Kidney (tissue), 14 donors: ENCODE results near the gene FGF12. TPM values are rescaled to one million over a fixed set of nuclear protein-coding genes. Genes with fewer than 3 reads are reported as not detected.

Source experiments
- DNase-seq, 5 donors: peaks; one replicate each; pipeline ENCODE4 v3.0.0-alpha.2; 2013 to 2020
- FAIRE-seq: peaks from 2 replicates; lab custom pipeline; 2012; peaks lifted over from hg19 to GRCh38; lab: Jason Lieb, UNC
- H3K27ac ChIP-seq, 2 donors: one replicate each; pipeline ENCODE4 v1.7.0; 2013; ENCODE audit warnings: low read depth in 2 of 2, low read length in 2 of 2, inconsistent platforms in 1 of 2
- H3K27me3 ChIP-seq: one replicate; pipeline ENCODE4 v1.7.1; 2013; ENCODE audit warnings: low read length, inconsistent platforms; ENCODE audit not compliant: control insufficient read depth, insufficient read depth
- H3K36me3 ChIP-seq, 3 donors: one replicate each; pipeline versions ENCODE4 v1.7.0 to v1.7.1; 2013; ENCODE audit warnings: low read length in 3 of 3, control low read depth in 1 of 3, inconsistent platforms in 1 of 3; ENCODE audit not compliant: insufficient read depth in 3 of 3, control insufficient read depth in 2 of 3
- H3K4me1 ChIP-seq, 3 donors: one replicate each; pipeline versions ENCODE4 v1.7.0 to v1.7.1; 2013; ENCODE audit warnings: low read length in 3 of 3, inconsistent platforms in 1 of 3, low read depth in 1 of 3; ENCODE audit not compliant: control insufficient read depth in 2 of 3, insufficient read depth in 2 of 3
- H3K4me3 ChIP-seq, 3 donors: one replicate each; pipeline versions ENCODE4 v1.7.0 to v1.8.1; 2013; ENCODE audit warnings: low read length in 3 of 3, control low read depth in 1 of 3, inconsistent platforms in 1 of 3
- H3K9ac ChIP-seq, 3 donors: one replicate each; pipeline versions ENCODE4 v1.7.0 to v1.7.1; 2013; ENCODE audit warnings: low read length in 3 of 3, control low read depth in 1 of 3, inconsistent platforms in 1 of 3
- H3K9me3 ChIP-seq, 3 donors: one replicate each; pipeline versions ENCODE4 v1.7.0 to v1.7.1; 2013; ENCODE audit warnings: low read length in 3 of 3, control low read depth in 1 of 3, inconsistent platforms in 1 of 3; ENCODE audit not compliant: control insufficient read depth in 2 of 3, insufficient read depth in 1 of 3
- CTCF ChIP-seq: IDR thresholded peaks from 3 replicates; pipeline ENCODE4 v1.5.1; 2012; ENCODE audit warnings: mild to moderate bottlenecking, moderate library complexity, borderline replicate concordance; ENCODE audit not compliant: insufficient read depth; ENCODE audit errors: extremely low read depth
- intact Hi-C: fragments of 100-400 bp; cut with DNase I; formaldehyde crosslinking; loops from one replicate; pipeline ENCODE4 v1.11.1; 2022
- polyA plus RNA-seq: library from polyadenylated mRNA; stranded (reverse); fragments of 350-450 nt; fragmentation: Illumina TruSeq; extraction: RNeasy Lipid Tissue Mini Kit (QIAGEN cat#74804); gene quantifications from one replicate; pipeline ENCODE4 v1.2.3, GENCODE V29; 2014; ENCODE audit warnings: low read depth, low replicate concordance; ENCODE audit not compliant: insufficient read depth
- total RNA-seq: library from RNA; stranded (reverse); fragmentation: NEBNext Ultra II Directional; extraction: Animal tissue kit (Norgen Biotek cat#: 25700); gene quantifications from one replicate; pipeline ENCODE4 v1.2.1, GENCODE V29; 2021
- donor health status: control.
- donor health status: control.
- donor health status: control.
- donor health status: control.
- donor health status: control.
- donor health status: DM: yes; HTN: yes; CAD: no.
- donor health status: Normal renal cell carcinoma (clear cell type).

Gene FGF12
- total and polyA plus RNA-seq, 2 donors from 2014 or later: 1.8 to 3.7 TPM

- no peak for TF ChIP-seq CTCF
- H3K9me3 ChIP-seq: no peaks in the 10 kb centered on the region
- H3K27ac ChIP-seq: no peak overlapping the region
- no peak for FAIRE-seq
- no peak overlapping the region for H3K9ac ChIP-seq
- no peaks in the 10 kb centered on the region for H3K36me3 ChIP-seq
- H3K27me3 ChIP-seq: no peaks in the 10 kb centered on the region
- no peak overlapping the region for H3K4me3 ChIP-seq
- intact Hi-C loops: no loop called here
- peak in 2 of 5 donors; percentile 59 to 71 for DNase-seq
- H3K4me1 ChIP-seq: no peaks in the 10 kb centered on the region
Observed at GRCh38 chr3:192161661-192162060, 565.7 kb downstream of the FGF12 start.

DNA sequence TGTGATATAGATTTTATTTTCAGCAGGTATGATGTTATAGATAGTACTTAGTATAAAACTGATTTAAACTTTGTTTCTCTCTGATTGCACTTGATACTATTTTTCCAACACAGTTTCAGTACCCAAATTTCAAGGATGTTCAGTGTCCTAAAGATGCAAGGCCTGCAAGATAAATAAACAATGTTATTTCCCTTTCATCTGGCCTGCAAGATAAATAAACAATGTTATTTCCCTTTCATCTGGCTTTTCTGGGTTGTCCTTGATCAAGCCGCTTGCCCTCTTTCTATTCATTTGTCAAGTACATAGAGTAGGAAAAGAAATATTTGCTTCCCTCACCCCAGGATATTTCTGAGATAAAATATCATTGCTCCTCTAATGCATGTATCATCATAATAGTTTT lies 571.0 kb downstream of the FGF12 start:
- Histone ChIP-seq H3K27ac (no peak overlapping the region), H3K9ac (no peak overlapping the region), H3K36me3 (no peaks in the 10 kb centered on the region), H3K4me3 (no peak overlapping the region), H3K4me1 (no peaks in the 10 kb centered on the region), H3K9me3 (no peaks in the 10 kb centered on the region), H3K27me3 (no peaks in the 10 kb centered on the region)
- TF ChIP-seq CTCF: no peak
- DNase-seq (no peak), FAIRE-seq (no peak)
- intact Hi-C loops: no loop called here

- peak overlapping the region in 2 of 3 donors; percentile 38 to 41 for H3K4me3 ChIP-seq
- no peak for TF ChIP-seq CTCF
- H3K27me3 ChIP-seq: no peaks in the 10 kb centered on the region
- no peak for DNase-seq
- H3K4me1 ChIP-seq: no peaks in the 10 kb centered on the region
- H3K36me3 ChIP-seq: no peaks in the 10 kb centered on the region
- no peak for FAIRE-seq
- intact Hi-C loops: no loop called here
- no peak overlapping the region for H3K9ac ChIP-seq
- H3K27ac ChIP-seq: no peak overlapping the region
- no peaks in the 10 kb centered on the region for H3K9me3 ChIP-seq
Observed at GRCh38 chr3:192155194-192155593, 572.1 kb downstream of the FGF12 start.

- Histone ChIP-seq H3K27me3 (no peaks in the 10 kb centered on the region), H3K4me3 (no peak overlapping the region), H3K4me1 (no peaks in the 10 kb centered on the region), H3K27ac (no peak overlapping the region), H3K36me3 (no peaks in the 10 kb centered on the region), H3K9ac (no peak overlapping the region), H3K9me3 (no peaks in the 10 kb centered on the region)
- no peak for FAIRE-seq
- no peak for DNase-seq
- intact Hi-C loops: no loop called here
- no peak for TF ChIP-seq CTCF
Observed at GRCh38 chr3:192133271-192133670, 594.1 kb downstream of the FGF12 start.
